ENCODE measurements around the gene FUT9. TPM values are rescaled to one million over a fixed set of nuclear protein-coding genes. Genes with fewer than 3 reads are reported as not detected.

Gene FUT9
- polyA plus RNA-seq, 2 of the 4 experiments (the other 2 are of a cell fraction) = not detected

DNA sequence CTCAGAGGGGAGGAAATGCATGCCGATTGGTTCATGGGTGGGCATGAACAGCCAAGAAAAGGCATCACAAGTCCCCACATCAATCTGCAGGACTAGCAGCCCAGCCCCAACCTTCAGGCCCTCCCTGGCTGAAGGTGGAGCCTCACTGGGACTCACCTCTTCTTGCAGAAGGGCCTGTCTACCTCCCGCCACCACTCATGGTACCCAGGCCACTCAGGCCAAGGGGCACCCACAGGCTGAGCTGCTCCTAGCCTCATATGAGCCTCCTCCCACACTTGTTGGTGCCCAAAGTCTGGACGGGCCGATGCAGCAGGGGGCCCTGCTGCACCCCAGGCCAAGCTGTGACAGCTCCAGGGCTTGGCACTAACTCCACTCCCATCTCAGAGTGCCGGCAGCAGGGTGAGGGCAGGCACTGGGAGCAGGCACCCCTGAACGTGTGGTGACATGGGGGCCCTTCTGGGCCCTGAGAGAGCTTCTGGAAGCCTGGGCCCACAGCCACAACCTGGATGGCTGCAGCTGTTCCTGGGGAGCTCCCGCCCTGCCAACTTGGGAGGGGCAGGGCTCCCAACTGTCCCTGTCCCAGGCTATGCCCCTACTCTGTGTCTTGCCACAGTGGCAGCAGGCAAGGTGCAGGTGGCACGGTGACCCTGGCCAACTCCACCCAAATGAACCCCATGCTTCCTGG, 13.7 kb upstream of the FUT9 start:
- DNase-seq (ENCODE audit: low read depth in 1 of 2, low spot score in 1 of 2) (no peak), ATAC-seq (no peak), FAIRE-seq (no peak)
- no peak overlapping the region for H3K4me3 ChIP-seq
- no peak for TF ChIP-seq TFCP2L1 (CRISPR knock-in tag; IDR thresholded peaks at IDR 0.05)
- no peak for TF ChIP-seq CHD4 (IDR thresholded peaks at IDR 0.05; ENCODE audit: borderline replicate concordance)
- no peak for TF ChIP-seq CBX2 (IDR thresholded peaks at IDR 0.05; ENCODE audit: borderline replicate concordance, low read depth)
- no peak for TF ChIP-seq EHMT2 (IDR thresholded peaks at IDR 0.05; ENCODE audit: low read depth)
- no peak for TF ChIP-seq CEBPB (IDR thresholded peaks at IDR 0.05)
- no peak for TF ChIP-seq MAZ (IDR thresholded peaks at IDR 0.05; ENCODE audit: borderline replicate concordance, low read depth, low read length)
- no peak for TF ChIP-seq NFE2L2 (conservative IDR thresholded peaks at IDR 0.05; ENCODE audit: low read length)
- TF ChIP-seq HEYL (CRISPR knock-in tag; IDR thresholded peaks at IDR 0.05) = no peak
- no peak for TF ChIP-seq JUN (IDR thresholded peaks at IDR 0.05)
- no peak for TF ChIP-seq KDM1A (IDR thresholded peaks at IDR 0.05; ENCODE audit: low read depth)
- TF ChIP-seq, protein P1, sequence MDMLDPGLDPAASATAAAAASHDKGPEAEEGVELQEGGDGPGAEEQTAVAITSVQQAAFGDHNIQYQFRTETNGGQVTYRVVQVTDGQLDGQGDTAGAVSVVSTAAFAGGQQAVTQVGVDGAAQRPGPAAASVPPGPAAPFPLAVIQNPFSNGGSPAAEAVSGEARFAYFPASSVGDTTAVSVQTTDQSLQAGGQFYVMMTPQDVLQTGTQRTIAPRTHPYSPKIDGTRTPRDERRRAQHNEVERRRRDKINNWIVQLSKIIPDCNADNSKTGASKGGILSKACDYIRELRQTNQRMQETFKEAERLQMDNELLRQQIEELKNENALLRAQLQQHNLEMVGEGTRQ (IDR thresholded peaks at IDR 0.05) = no peak
- TF ChIP-seq, protein P2, sequence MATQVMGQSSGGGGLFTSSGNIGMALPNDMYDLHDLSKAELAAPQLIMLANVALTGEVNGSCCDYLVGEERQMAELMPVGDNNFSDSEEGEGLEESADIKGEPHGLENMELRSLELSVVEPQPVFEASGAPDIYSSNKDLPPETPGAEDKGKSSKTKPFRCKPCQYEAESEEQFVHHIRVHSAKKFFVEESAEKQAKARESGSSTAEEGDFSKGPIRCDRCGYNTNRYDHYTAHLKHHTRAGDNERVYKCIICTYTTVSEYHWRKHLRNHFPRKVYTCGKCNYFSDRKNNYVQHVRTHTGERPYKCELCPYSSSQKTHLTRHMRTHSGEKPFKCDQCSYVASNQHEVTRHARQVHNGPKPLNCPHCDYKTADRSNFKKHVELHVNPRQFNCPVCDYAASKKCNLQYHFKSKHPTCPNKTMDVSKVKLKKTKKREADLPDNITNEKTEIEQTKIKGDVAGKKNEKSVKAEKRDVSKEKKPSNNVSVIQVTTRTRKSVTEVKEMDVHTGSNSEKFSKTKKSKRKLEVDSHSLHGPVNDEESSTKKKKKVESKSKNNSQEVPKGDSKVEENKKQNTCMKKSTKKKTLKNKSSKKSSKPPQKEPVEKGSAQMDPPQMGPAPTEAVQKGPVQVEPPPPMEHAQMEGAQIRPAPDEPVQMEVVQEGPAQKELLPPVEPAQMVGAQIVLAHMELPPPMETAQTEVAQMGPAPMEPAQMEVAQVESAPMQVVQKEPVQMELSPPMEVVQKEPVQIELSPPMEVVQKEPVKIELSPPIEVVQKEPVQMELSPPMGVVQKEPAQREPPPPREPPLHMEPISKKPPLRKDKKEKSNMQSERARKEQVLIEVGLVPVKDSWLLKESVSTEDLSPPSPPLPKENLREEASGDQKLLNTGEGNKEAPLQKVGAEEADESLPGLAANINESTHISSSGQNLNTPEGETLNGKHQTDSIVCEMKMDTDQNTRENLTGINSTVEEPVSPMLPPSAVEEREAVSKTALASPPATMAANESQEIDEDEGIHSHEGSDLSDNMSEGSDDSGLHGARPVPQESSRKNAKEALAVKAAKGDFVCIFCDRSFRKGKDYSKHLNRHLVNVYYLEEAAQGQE (IDR thresholded peaks at IDR 0.05) = no peak
- TF ChIP-seq KDM5A (IDR thresholded peaks at IDR 0.05) = no peak
- ChIA-PET POLR2A (no interaction called here), CTCF (no interaction called here)
- H3K27ac ChIP-seq = no peak overlapping the region
- H3K4me2 ChIP-seq = no peak overlapping the region
- H3K9me3 ChIP-seq = no peaks in the 10 kb centered on the region
- 0% methylated on average over 1 of the region's 8 CpGs for WGBS (ENCODE audit: missing lambda C conversion rate)
- no peaks in the 10 kb centered on the region for H3K4me1 ChIP-seq

DNA sequence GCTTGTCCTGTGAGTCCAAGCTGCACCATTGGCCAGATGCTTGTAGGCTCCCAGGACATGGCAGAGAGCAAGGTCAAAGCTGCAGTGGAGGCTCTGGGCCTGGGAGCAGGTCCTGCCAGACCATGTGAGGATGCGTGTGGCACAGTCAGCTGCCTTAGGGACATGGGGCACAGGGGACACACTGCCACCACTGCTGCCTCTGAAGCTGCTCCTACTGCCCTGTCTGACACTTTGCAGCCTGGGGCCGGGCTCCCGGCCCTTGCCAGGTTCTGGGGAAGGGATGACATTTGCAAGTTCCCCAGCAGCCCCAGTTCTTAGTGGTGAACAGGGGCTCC, 13.2 kb upstream of the FUT9 start:
- CTCF ChIA-PET = no interaction called here
- DNase-seq (ENCODE audit: low read depth in 1 of 2, low spot score in 1 of 2) (no peak), ATAC-seq (no peak), FAIRE-seq (no peak)
- no peaks in the 10 kb centered on the region for H3K4me1 ChIP-seq
- POLR2A ChIA-PET = no interaction called here
- WGBS (ENCODE audit: missing lambda C conversion rate) = no CpG with 5 or more reads among the region's 3 CpGs
- no peak overlapping the region for H3K4me3 ChIP-seq
- TF ChIP-seq HOXB5 (CRISPR knock-in tag; IDR thresholded peaks at IDR 0.05) (no peak), HEYL (CRISPR knock-in tag; IDR thresholded peaks at IDR 0.05) (no peak), CHD4 (IDR thresholded peaks at IDR 0.05; ENCODE audit: borderline replicate concordance) (no peak)
- TF ChIP-seq, protein P3, sequence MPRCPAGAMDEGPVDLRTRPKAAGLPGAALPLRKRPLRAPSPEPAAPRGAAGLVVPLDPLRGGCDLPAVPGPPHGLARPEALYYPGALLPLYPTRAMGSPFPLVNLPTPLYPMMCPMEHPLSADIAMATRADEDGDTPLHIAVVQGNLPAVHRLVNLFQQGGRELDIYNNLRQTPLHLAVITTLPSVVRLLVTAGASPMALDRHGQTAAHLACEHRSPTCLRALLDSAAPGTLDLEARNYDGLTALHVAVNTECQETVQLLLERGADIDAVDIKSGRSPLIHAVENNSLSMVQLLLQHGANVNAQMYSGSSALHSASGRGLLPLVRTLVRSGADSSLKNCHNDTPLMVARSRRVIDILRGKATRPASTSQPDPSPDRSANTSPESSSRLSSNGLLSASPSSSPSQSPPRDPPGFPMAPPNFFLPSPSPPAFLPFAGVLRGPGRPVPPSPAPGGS (IDR thresholded peaks at IDR 0.05) = no peak
- TF ChIP-seq, protein P2 (IDR thresholded peaks at IDR 0.05) = no peak
- no peak overlapping the region for H3K27ac ChIP-seq
- H3K9me3 ChIP-seq = no peaks in the 10 kb centered on the region
- H3K4me2 ChIP-seq = no peak overlapping the region

All from A549 (cell line).